ENCODE measurements around the gene TSPEAR. TPM values are rescaled to one million over a fixed set of nuclear protein-coding genes. Genes with fewer than 3 reads are reported as not detected.

The TSPEAR gene
- total RNA-seq, 2 experiments from 2014 or later, result not detected

DNA sequence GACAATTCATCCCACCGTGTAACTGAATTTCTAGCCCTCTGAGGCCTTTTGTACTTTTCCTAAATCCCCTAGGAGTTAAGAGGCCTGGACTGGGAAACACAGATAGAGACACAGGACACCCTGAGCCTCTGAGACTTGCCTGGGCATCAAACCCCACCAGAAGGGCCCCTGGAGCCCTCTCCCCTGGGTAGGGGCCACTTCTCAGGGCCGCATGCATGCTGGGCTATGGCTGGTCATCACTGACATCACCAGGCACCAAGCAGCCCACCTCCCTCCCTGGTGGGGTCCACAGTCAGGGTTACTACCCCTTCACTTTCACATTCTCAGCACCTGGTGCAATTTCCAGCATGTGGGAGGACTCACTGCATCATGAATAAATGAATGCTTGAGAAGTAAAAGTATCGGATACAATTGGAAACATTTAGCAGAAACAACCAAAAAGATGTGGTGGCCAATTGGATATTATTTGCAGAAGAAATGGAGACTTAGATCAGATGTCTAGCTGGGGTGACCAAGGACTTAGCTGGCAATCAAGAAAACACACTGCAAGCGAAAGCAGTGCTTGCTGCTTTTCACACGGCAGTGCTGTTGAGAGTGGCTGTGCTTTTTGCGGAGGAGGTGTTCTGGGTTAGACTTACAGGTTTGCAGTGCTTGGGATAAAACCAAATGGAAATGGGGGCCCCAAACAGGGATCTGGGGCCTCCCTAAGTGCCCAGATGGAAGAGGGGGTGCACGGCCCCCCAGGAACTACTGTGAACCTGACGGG lies 111.9 kb downstream of the TSPEAR start:
- H4K20me1 ChIP-seq (ENCODE audit: insufficient read depth, low read length), result no peaks in the 10 kb centered on the region
- no peak overlapping the region for H2AFZ ChIP-seq (ENCODE audit: low read length)
- no peaks in the 10 kb centered on the region for H3K79me2 ChIP-seq (ENCODE audit: insufficient read depth, low read depth, low read length)
- no peak overlapping the region for H3K27ac ChIP-seq (ENCODE audit: low read depth, low read length, poor library complexity, severe bottlenecking)
- no peak overlapping the region for H3K4me3 ChIP-seq (ENCODE audit: low read depth, low read length, poor library complexity, severe bottlenecking)
- no peak for DNase-seq (ENCODE audit: low spot score)
- ChIA-PET CTCF (ENCODE audit: unreplicated experiment) (no interaction called here), POLR2A (no interaction called here)
- BruUV-seq (replicated peaks), result no TSS peak
- intact Hi-C loops (cut with micrococcal nuclease; ENCODE audit: unreplicated experiment), result no loop called here
- H3K4me2 ChIP-seq (ENCODE audit: low read length), result no peak overlapping the region
- no peaks in the 10 kb centered on the region for H3K36me3 ChIP-seq (ENCODE audit: insufficient read depth, low read length)
- H3K9me2 ChIP-seq (ENCODE audit: insufficient read depth, low read length), result no peaks in the 10 kb centered on the region
- no peaks in the 10 kb centered on the region for H3K9me3 ChIP-seq (ENCODE audit: low read length)
- no peaks in the 10 kb centered on the region for H3K4me1 ChIP-seq (ENCODE audit: insufficient read depth, low read length, poor library complexity, severe bottlenecking)
- TF ChIP-seq EZH2phosphoT487 (IDR thresholded peaks at IDR 0.05; ENCODE audit: borderline replicate concordance, low read depth, low read length) (no peak), CTCF (conservative IDR thresholded peaks at IDR 0.05; ENCODE audit: low read length) (no peak)

DNA sequence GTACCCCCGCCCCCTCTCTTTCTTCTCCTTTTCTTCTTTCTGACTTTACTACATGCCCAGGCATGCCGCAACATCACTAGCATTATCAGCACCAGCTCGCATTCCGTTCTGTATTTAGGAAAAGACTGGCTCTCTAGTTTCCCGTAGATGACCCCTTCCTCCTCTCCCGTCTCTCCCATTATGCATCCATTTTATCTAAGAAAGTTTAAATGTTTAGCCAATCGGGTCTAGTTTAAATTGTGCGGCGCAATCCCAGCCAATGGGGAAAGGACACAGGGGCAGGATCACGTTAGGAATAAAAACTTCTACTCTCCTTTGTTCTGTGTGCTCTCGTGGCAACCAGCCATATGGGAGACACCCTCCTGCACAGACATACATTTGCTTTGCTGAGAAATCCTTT lies 113.3 kb downstream of the TSPEAR start:
- BruUV-seq (replicated peaks), result no TSS peak
- ChIA-PET POLR2A (no interaction called here), CTCF (ENCODE audit: unreplicated experiment) (no interaction called here)
- no peaks in the 10 kb centered on the region for H3K9me2 ChIP-seq (ENCODE audit: insufficient read depth, low read length)
- intact Hi-C loops (cut with micrococcal nuclease; ENCODE audit: unreplicated experiment), result no loop called here
- H3K9me3 ChIP-seq (ENCODE audit: low read length), result no peaks in the 10 kb centered on the region
- no peak overlapping the region for H3K4me3 ChIP-seq (ENCODE audit: low read depth, low read length, poor library complexity, severe bottlenecking)
- no peak overlapping the region for H3K27ac ChIP-seq (ENCODE audit: low read depth, low read length, poor library complexity, severe bottlenecking)
- H3K4me2 ChIP-seq (ENCODE audit: low read length), result no peak overlapping the region
- TF ChIP-seq CTCF (conservative IDR thresholded peaks at IDR 0.05; ENCODE audit: low read length), result no peak
- TF ChIP-seq EZH2phosphoT487 (IDR thresholded peaks at IDR 0.05; ENCODE audit: borderline replicate concordance, low read depth, low read length), result no peak
- DNase-seq (ENCODE audit: low spot score), result no peak
- H2AFZ ChIP-seq (ENCODE audit: low read length), result no peak overlapping the region
- H4K20me1 ChIP-seq (ENCODE audit: insufficient read depth, low read length), result no peaks in the 10 kb centered on the region
- no peaks in the 10 kb centered on the region for H3K36me3 ChIP-seq (ENCODE audit: insufficient read depth, low read length)
- no peaks in the 10 kb centered on the region for H3K79me2 ChIP-seq (ENCODE audit: insufficient read depth, low read depth, low read length)
- no peaks in the 10 kb centered on the region for H3K4me1 ChIP-seq (ENCODE audit: insufficient read depth, low read length, poor library complexity, severe bottlenecking)

GRCh38 chr21:44596068-44596725 lies 115.2 kb downstream of the TSPEAR start:
- H3K9me2 ChIP-seq (ENCODE audit: insufficient read depth, low read length), result no peaks in the 10 kb centered on the region
- no peaks in the 10 kb centered on the region for H3K79me2 ChIP-seq (ENCODE audit: insufficient read depth, low read depth, low read length)
- no peaks in the 10 kb centered on the region for H3K4me1 ChIP-seq (ENCODE audit: insufficient read depth, low read length, poor library complexity, severe bottlenecking)
- no peak overlapping the region for H2AFZ ChIP-seq (ENCODE audit: low read length)
- no peaks in the 10 kb centered on the region for H3K9me3 ChIP-seq (ENCODE audit: low read length)
- ChIA-PET CTCF (ENCODE audit: unreplicated experiment) (no interaction called here), POLR2A (no interaction called here)
- TF ChIP-seq EZH2phosphoT487 (IDR thresholded peaks at IDR 0.05; ENCODE audit: borderline replicate concordance, low read depth, low read length) (no peak), CTCF (conservative IDR thresholded peaks at IDR 0.05; ENCODE audit: low read length) (no peak)
- intact Hi-C loops (cut with micrococcal nuclease; ENCODE audit: unreplicated experiment), result no loop called here
- H3K4me3 ChIP-seq (ENCODE audit: low read depth, low read length, poor library complexity, severe bottlenecking), result no peak overlapping the region
- BruUV-seq (replicated peaks), result no TSS peak
- no peaks in the 10 kb centered on the region for H3K36me3 ChIP-seq (ENCODE audit: insufficient read depth, low read length)
- H3K27ac ChIP-seq (ENCODE audit: low read depth, low read length, poor library complexity, severe bottlenecking), result no peak overlapping the region
- no peaks in the 10 kb centered on the region for H4K20me1 ChIP-seq (ENCODE audit: insufficient read depth, low read length)
- DNase-seq (ENCODE audit: low spot score), result no peak
- H3K4me2 ChIP-seq (ENCODE audit: low read length), result no peak overlapping the region

Data from OCI-LY7 (cell line).